Natural killer cell (primary cell): Measurements from ENCODE around the gene CRYBB2. TPM values are rescaled to one million over a fixed set of nuclear protein-coding genes. Genes with fewer than 3 reads are reported as not detected.

ENCODE experiments used
- ATAC-seq, 3 donors: fragments of 150-1000 bp in 2 of 3; fragments of 200-7000 bp in 1 of 3; cut with Tn5 transposase; 1 replicate in 1 of 3; 2 replicates in 2 of 3; pipeline ENCODE4 v1.10.0; 2021; ENCODE audit warnings: mild to moderate bottlenecking in 2 of 3, moderate library complexity in 2 of 3
- DNase-seq, 2 donors: peaks; one replicate each; pipeline versions ENCODE4 v3.0.0 to v3.0.0-alpha.2; 2013 to 2021; ENCODE audit warnings: mixed read lengths in 1 of 2
- H3K27ac ChIP-seq: one replicate; pipeline ENCODE4 v1.5.1; 2013; ENCODE audit warnings: mild to moderate bottlenecking, low read length
- H3K27me3 ChIP-seq: one replicate; pipeline ENCODE4 v1.6.1; 2013; ENCODE audit warnings: low read length; ENCODE audit not compliant: control insufficient read depth, insufficient read depth
- H3K36me3 ChIP-seq: one replicate; pipeline ENCODE4 v1.6.1; 2013; ENCODE audit warnings: low read length; ENCODE audit not compliant: control insufficient read depth, insufficient read depth
- H3K4me1 ChIP-seq: one replicate; pipeline ENCODE4 v1.6.1; 2013; ENCODE audit warnings: low read length; ENCODE audit not compliant: control insufficient read depth, insufficient read depth
- H3K4me3 ChIP-seq: one replicate; pipeline ENCODE4 v1.5.1; 2013; ENCODE audit warnings: low read length
- H3K9me3 ChIP-seq: one replicate; pipeline ENCODE4 v1.6.1; 2013; ENCODE audit warnings: low read length; ENCODE audit not compliant: control insufficient read depth, insufficient read depth
- H3K27ac Mint-ChIP-seq, 2 donors: one replicate each; pipeline ENCODE4 v1.8.0; 2022; ENCODE audit warnings: mild to moderate bottlenecking in 2 of 2, mixed read lengths in 2 of 2, moderate library complexity in 1 of 2
- H3K27me3 Mint-ChIP-seq, 2 donors: one replicate each; pipeline ENCODE4 v1.8.0; 2022; ENCODE audit warnings: low read depth in 2 of 2, mixed read lengths in 2 of 2
- H3K36me3 Mint-ChIP-seq: one replicate; pipeline ENCODE4 v1.8.0; 2022; ENCODE audit warnings: mixed read lengths
- H3K4me1 Mint-ChIP-seq, 2 donors: one replicate each; pipeline ENCODE4 v1.8.0; 2022; ENCODE audit warnings: mixed read lengths in 2 of 2
- H3K4me3 Mint-ChIP-seq: one replicate; pipeline ENCODE4 v1.8.0; 2022; ENCODE audit warnings: mild to moderate bottlenecking, moderate library complexity, mixed read lengths
- H3K9me3 Mint-ChIP-seq, 2 donors: one replicate each; pipeline ENCODE4 v1.8.0; 2022; ENCODE audit warnings: mixed read lengths in 2 of 2
- CTCF ChIP-seq: fragments of 200-600 bp; IDR thresholded peaks from one replicate; pipeline ENCODE4 v1.8.0; 2022; ENCODE audit warnings: antibody characterized with exemption
- WGBS: methylation state at CpG from one replicate; pipeline ENCODE4 v1.1.7; 2013; ENCODE audit warnings: missing lambda C conversion rate; ENCODE audit not compliant: insufficient coverage; 5-methylcytosine and 5-hydroxymethylcytosine counted together
- intact Hi-C: fragments of 100-400 bp; cut with micrococcal nuclease; formaldehyde crosslinking; loops from one replicate; pipeline ENCODE4 v1.14.2; 2022
- total RNA-seq, 4 donors: library from RNA; stranded (reverse); fragments of 120-200 nt in 1 of 4; gene quantifications; one replicate each; pipeline versions ENCODE4 v1.2.3 to v1.2.4, GENCODE V29; 2013 to 2022

The CRYBB2 gene
- total RNA-seq, 3 donors from 2014 or later (not counting 1 experiment from before 2014, with no cell fraction given), result not detected

GRCh38 chr22:25193548-25193947, 25.9 kb upstream of the CRYBB2 start:
- intact Hi-C loops, result loop anchor here (10.0 kb wide), 1 partner anchor 581 kb away; no protein-coding TSS in a partner anchor
- Mint-ChIP-seq H3K4me3 (no peak overlapping the region), H3K36me3 (no peaks in the 10 kb centered on the region), H3K9me3 (no peaks in the 10 kb centered on the region), H3K4me1 (no peaks in the 10 kb centered on the region), H3K27me3 (no peaks in the 10 kb centered on the region), H3K27ac (no peak overlapping the region)
- no peaks in the 10 kb centered on the region for H3K4me1 ChIP-seq
- no peak overlapping the region for H3K4me3 ChIP-seq
- H3K36me3 ChIP-seq, result no peaks in the 10 kb centered on the region
- H3K9me3 ChIP-seq, result no peaks in the 10 kb centered on the region
- TF ChIP-seq CTCF, result no peak
- WGBS, result 89% methylated on average over 3 of the region's 3 CpGs
- H3K27me3 ChIP-seq, result no peaks in the 10 kb centered on the region
- ATAC-seq (no peak), DNase-seq (no peak)
- no peak overlapping the region for H3K27ac ChIP-seq

GRCh38 chr22:25196326-25196725, 23.1 kb upstream of the CRYBB2 start:
- Histone ChIP-seq H3K9me3 (no peaks in the 10 kb centered on the region), H3K36me3 (no peaks in the 10 kb centered on the region), H3K27ac (no peak overlapping the region), H3K4me1 (no peaks in the 10 kb centered on the region), H3K27me3 (no peaks in the 10 kb centered on the region), H3K4me3 (no peak overlapping the region)
- Mint-ChIP-seq H3K4me3 (no peak overlapping the region), H3K9me3 (no peaks in the 10 kb centered on the region), H3K27ac (no peak overlapping the region), H3K4me1 (no peaks in the 10 kb centered on the region), H3K36me3 (no peaks in the 10 kb centered on the region), H3K27me3 (no peaks in the 10 kb centered on the region)
- DNase-seq (no peak), ATAC-seq (no peak)
- intact Hi-C loops, result loop anchor here (10.0 kb wide), 1 partner anchor 578 kb away; no protein-coding TSS in a partner anchor
- TF ChIP-seq CTCF, result no peak
- 92% methylated on average over 5 of the region's 5 CpGs for WGBS

- H3K27ac Mint-ChIP-seq, result no peak overlapping the region
- no peaks in the 10 kb centered on the region for H3K9me3 ChIP-seq
- H3K4me3 ChIP-seq, result no peak overlapping the region
- 91% methylated on average over 4 of the region's 4 CpGs for WGBS
- no peaks in the 10 kb centered on the region for H3K27me3 Mint-ChIP-seq
- DNase-seq, result no peak
- no peak for TF ChIP-seq CTCF
- no peaks in the 10 kb centered on the region for H3K36me3 ChIP-seq
- no peaks in the 10 kb centered on the region for H3K27me3 ChIP-seq
- no peak for ATAC-seq
- no peaks in the 10 kb centered on the region for H3K4me1 ChIP-seq
- H3K4me1 Mint-ChIP-seq, result peaks cover 0 to 3% of the 10 kb centered on the region in 2 donors
- no peaks in the 10 kb centered on the region for H3K36me3 Mint-ChIP-seq
- H3K27ac ChIP-seq, result no peak overlapping the region
- H3K9me3 Mint-ChIP-seq, result no peaks in the 10 kb centered on the region
- H3K4me3 Mint-ChIP-seq, result no peak overlapping the region
- intact Hi-C loops, result loop anchor here (10.0 kb wide), 1 partner anchor 577 kb away; no protein-coding TSS in a partner anchor
Measured at GRCh38 chr22:25197340-25197739, 22.1 kb upstream of the CRYBB2 start.
